Raji (cell line): Measurements from ENCODE around the gene COG2.

Experiments
- POLR2A ChIP-seq: IDR thresholded peaks from 2 replicates; pipeline ENCODE4 v1.6.1; 2011; ENCODE audit warnings: low read depth, low read length, control low read depth; ENCODE audit not compliant: insufficient read depth

The COG2 gene

DNA sequence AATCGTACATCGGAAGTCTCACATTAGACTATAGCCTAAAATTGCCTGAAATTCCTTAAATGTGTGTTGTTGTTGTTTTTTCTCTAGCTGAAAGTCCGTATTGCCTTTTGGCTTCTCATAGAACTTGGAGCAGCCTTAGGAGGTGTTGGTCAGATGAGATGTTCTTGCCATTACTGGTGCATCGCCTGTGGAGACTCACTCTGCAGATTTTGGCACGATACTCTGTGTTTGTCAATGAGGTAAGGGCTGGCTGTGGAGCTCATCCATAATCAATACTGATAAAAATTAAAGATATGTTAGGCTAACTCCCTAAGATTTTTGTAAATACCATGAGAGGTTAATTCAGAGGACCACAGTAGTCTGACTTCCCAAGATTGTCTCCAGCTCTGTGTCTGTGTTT, 42.7 kb downstream of the COG2 start:
- TF ChIP-seq POLR2A: no peak

DNA sequence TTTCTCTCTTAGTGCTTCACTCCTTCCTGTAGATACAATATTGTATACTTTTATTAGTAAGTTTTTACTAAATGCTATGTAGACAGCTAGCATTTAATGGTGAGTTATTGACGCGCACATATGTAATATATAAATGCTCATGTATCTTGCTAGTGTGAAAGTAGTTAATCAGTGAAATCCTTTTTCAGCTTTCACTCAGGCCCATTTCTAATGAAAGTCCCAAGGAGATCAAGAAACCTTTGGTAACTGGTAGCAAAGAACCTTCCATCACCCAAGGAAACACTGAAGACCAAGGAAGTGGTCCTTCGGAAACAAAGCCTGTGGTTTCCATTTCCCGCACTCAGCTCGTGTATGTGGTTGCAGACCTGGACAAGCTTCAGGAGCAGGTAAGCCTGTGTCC, 44.5 kb downstream of the COG2 start:
- no peak for TF ChIP-seq POLR2A

DNA sequence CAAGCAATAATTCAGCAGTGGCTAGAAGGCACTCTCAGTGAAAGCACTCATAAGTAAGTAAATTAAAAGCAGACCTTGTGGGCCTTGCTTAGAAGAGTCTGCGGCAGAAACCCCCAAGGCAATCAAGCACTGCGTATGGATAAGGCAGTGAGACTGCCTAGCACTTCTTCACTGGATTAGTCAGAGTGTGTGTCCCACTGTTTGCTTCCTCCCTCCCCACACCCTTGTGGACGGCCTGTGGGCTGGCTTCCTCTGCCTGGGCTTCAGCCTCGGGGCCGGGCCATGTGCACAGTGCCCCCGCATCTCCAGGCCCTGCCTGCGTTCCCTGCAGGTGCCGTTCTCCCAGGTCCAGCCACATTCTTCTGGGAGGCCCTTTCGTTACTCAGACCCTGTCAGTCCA, 47.8 kb downstream of the COG2 start:
- TF ChIP-seq POLR2A: no peak

DNA sequence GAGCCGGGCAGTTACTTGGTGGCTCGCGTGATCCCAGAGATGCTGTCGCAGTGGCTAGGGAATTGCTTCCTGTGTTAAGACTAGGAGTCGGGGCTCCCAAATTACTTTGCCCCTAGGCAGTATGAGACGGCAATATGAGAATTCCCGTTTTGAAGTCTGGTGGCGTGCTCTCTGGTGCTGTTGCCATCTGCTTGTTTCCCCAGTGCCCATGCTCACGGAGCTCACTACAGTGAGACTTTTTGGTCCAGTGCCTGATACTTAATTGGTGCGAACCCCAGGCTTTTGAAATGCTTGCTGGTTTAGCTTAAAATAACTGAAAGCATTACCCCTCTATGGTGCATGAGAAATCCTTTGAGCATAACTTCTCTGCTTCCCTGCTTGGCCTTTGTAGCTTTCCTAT, 49.3 kb downstream of the COG2 start:
- TF ChIP-seq POLR2A: no peak

DNA sequence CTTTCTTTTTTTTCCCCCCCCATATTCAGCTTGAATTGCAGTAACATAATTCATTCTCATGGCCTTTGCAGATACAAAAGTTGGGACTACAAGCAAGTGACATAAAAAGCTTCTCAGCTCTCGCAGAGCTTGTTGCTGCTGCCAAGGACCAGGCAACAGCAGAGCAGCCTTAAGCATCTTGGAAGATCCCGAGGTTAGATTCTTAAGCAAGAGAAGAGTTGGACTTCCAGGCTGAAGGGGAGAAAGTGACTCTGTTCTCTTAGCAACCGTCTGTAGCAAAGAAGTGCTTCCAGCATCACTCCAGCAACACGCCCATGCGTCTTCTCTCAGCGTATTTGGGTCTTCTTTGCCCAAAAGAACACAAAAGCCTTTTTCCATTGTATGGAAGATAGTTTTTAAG, 50.9 kb downstream of the COG2 start:
- TF ChIP-seq POLR2A: no peak

DNA sequence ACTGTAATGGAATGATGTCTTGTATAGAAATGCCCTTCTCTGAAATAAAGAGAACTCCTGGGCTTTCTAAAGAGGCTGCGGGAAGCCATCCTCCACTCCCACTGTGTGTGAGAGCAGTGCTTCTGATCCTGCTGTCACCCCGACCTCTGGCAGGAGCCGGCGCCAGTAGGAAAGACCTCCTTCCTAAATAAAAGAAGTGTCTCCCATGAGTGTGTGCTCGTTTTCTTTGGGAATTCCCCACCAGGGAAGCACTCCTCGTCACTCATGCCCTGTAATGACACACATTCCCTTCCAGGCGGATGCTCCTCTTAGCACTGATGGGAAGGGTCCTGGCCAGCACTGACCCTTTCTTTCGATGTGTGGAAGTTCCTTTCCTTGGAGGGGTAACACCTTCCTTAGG, 51.5 kb downstream of the COG2 start:
- no peak for TF ChIP-seq POLR2A

DNA sequence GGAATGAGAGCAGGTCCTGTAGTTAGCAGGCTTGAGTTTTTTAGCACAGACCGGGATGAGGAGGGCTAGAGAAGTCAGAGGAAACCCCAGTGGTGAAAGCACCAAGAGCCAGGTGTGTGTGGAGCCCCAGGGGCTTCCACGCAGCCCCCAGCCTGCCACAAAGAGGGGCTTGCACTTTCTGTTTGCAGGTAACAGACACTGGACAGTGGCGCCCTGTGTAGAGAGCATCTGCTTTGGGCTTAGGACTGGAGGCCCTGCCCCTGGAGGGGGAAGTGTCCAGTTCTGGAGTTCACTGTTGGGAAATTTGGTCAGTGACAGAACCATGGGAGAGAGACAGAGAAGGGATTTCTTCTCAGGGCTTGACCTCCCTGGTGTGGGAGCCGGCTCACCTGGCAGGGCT, 52.2 kb downstream of the COG2 start:
- no peak for TF ChIP-seq POLR2A

DNA sequence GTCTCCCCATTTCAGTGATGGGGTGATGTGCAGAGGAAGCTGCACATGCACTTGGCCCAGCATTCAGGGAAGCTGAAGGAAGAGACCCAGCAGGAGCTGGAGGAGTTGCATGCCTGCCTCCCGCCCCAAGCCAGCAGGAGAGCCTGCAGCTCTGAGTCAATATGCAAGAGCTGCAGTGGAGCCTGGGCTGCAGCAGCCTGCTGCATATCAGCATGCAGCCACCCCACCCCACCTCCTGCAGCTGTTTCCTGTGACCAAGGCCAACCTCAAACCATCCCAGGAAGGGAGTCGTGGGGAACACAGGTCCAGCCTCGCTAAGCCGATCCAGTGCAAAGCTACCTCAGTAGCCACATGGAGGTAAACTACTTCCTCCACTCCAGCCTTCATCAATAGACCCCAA, 52.7 kb downstream of the COG2 start:
- no peak for TF ChIP-seq POLR2A

DNA sequence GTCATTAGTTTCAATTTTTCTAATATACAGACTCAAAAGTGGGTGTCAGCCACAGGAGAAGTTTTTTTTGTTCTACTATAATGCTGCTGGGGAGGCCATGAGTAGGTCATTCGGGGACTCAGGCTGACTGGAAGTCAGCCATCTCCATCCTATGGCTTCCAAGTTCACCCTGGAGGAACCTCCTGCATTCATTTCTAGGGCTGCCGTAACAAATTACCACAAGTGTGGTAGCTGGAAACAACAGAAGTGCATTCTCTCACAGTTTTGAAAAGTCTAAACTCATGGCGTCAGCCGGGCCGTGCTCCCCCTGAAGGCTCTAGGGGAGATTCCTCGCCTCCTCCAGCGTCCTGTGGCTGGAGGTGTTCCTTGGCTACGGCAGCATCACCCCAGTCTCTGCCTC, 53.9 kb downstream of the COG2 start:
- no peak for TF ChIP-seq POLR2A

DNA sequence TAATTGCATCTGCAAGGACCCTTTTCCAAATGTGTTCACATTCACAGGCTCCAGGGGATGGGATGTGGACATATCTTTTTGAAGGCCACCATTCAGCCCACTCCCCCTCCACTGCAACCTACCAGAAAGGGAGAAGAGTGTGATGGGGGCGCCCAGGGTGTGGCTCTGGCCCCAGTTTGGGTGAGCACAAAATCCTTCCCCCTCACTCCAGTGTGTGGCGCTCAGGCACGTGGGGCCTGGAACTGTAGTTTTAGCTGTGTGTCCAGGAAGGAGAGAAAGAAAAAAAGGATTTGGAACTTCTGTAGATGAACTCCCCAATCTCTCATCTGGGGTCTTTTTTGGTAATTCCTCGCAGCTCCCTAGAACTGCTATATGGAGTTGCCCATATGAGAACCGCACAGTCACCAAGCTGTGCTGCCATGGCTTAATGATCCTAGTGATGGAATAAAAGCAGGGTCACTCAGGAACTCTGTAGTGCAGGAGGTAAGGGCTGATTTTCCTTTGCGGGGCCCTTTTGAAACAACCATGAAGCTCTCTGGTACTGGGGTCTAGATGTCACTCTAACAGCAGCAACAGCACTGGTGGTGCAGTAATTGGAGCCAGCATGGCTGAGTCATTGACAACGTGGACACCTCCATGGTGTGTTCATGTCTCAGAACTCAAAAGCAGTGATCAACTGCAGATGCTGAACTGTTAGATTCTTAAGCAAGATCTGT, 54.6 kb downstream of the COG2 start:
- no peak for TF ChIP-seq POLR2A

DNA sequence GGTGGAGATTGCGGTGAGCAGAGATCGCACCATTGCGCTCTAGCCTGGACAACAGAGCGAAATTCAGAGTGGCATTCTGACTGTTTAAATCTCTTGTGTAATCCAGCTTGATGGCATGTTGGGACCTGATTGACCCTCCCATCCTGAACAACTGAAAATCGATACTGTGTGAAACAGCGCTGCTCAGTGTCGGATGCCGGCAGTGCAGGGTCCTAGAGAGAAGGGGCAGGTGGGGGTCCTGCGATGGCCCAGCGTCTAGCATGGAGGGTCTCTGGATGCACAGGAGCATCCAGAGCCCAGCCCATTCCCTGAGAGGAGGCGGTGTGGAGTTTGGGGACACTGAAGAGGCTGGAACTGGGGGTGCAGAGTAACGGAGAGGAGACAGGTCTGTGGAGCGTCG, 55.8 kb downstream of the COG2 start:
- TF ChIP-seq POLR2A: no peak

DNA sequence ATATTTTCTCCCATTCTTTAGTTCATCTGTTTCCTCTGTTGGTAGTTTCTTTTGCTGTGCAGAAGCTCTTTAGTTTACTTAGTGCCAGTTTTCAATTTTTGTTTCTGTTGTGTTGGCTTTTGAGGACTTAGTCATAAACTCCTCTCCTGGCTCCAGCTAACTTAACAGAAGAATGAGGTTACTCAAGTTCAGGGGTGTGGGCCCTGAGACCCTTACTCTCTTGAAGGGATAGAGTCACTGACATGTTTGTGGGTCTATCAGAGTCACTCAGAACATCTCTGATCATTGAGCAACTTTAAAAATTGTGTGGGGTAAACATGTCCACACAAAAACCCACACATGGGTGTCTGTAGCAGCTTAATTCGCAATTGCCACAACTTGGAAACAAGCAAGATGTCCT, 57.4 kb downstream of the COG2 start:
- TF ChIP-seq POLR2A: no peak

DNA sequence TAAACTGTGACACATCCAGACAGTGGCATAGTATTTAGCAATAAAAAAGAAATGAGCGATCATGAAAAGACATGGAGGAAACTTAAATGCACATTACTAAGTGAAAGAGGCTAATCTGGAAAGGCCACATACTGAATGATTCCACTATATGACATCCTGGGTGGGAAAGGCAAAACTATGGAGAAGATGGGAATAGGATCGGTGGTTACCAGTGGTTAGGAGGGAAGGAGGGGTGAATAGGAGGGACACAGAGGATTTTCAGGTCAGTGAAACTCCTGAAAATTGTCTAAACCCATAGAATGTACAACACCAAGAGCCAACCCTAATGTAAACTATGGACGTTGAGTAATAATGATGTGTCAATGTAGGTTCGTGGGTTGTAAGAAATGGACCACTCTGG, 57.9 kb downstream of the COG2 start:
- TF ChIP-seq POLR2A: no peak

DNA sequence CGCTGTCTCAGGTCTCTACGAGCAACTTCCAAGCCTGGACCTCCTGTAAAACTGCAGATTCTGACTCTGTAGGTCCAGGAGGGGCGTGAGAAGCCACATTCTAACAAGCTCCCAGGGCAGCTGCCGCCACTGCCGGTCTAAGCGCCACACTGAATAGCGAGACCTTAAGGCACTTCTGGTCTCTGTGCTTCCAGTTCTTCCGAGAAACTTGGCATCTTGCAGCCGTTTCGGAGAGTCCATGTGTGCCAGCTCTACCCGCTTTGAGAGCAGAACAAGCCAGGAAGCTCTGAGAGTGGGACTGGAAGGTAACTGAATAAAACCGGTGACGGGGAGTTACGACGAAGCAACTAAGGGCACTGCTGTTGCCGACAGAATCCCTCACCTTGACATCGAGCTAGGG, 59.2 kb downstream of the COG2 start:
- TF ChIP-seq POLR2A: no peak

DNA sequence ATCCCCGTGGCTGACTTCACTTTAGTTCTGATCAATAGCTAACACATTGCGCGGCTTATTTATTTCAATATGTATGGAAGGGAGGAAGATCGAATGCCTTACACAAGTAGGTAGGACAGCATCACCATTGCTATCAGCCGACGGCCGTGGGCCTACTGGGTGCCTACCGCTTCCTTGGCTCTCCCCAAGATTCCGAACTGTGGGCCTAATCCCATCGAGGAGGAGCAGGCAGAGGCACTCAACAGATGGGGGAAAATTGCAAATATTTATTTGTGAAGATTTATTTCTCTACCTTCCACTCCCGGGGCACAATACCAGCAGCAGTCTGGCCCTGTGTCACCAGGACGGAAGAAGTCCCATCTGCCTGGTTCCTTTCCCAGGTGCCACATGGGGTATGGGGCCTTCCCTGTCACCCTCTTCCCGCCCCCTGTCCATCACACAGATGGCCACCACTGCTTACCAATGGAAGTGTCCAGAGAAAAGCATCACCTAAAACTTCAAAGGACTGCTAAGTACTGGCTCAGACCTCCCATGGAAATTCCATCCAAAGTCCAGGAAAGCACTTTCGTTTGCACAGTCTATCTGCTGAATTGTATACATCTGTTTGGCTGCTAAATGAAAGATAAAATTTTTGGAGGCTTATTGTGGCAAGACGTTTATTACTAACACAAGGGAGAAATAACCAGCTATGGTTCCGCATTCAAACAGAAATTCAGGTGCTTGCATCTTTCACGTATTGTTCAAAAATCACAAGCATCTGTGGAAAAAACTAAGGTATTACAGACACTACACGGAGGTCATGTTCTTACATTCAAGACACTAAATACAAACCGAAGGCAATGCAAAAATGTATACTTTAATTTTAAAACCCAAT, 59.9 kb downstream of the COG2 start:
- no peak for TF ChIP-seq POLR2A

DNA sequence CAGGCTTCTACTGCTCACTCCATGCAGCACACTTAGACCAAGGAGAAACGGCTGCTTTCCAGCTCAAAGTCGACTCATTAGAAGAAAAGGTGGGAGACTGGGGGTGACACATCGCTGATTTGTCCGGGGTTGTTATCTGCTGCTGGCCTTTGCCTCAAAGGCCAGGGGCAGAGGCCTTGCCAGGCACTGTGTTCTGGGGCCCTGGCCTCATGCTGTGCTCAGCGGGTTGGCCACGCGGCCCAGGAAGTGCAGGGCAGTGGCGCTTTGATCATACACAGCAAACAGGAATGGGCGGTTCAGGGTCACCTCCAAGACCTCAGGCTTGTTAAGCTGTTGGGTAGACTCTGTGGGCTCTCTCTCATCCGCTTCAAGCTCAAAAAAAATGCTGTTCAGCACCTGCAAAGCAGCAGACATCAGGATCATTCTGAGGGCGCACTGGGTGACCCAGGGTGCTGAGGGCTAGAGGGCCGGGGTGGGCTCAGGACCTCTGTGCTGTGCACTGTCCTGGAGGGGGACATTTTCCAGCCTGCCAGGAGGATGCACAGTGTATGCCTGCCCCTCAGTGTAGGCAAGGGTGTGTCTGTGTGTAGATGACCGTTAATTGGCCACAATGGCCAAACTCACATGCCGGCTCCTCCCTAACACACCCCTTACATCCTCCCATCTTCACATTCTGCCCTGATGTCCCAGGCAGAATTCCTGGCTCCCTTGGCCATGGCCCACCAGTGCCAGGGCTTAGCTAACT, 60.8 kb downstream of the COG2 start:
- no peak for TF ChIP-seq POLR2A
